HEK293 (cell line): ENCODE results near the gene HS6ST3.

Experiments
- CTCF ChIA-PET: fragments of 350-600 bp; formaldehyde crosslinking; extraction: SDS; loops from one replicate; lab custom pipeline; 2021; ENCODE audit warnings: antibody characterized with exemption; lab: Yijun Ruan, JAX
- POLR2A ChIA-PET: fragments of 300-600 bp; formaldehyde crosslinking; extraction: SDS; loops from one replicate; lab custom pipeline; 2020; ENCODE audit warnings: antibody characterized with exemption, inconsistent platforms; lab: Yijun Ruan, JAX
- H3K27ac ChIP-seq: fragments of 200-500 bp; sonication (Bioruptor generic); 2 replicates; pipeline ENCODE4 v1.5.1; 2014; ENCODE audit warnings: low read depth, low read length, control low read depth, inconsistent platforms; ENCODE audit errors: extremely low read depth
- H3K36me3 ChIP-seq, 2 experiments: fragments of 200-500 bp in 1 of 2; sonication (Bioruptor generic) in 1 of 2; 1 replicate in 1 of 2; 2 replicates in 1 of 2; pipeline ENCODE4 v1.5.1; 2014 to 2017; ENCODE audit warnings: inconsistent platforms in 2 of 2, low read length in 2 of 2; ENCODE audit not compliant: control insufficient read depth in 2 of 2, insufficient read depth in 1 of 2
- H3K4me1 ChIP-seq: fragments of 200-500 bp; sonication (Bioruptor generic); 2 replicates; pipeline ENCODE4 v1.5.1; 2014; ENCODE audit warnings: mild to moderate bottlenecking, low read length, inconsistent platforms; ENCODE audit not compliant: control insufficient read depth, insufficient read depth
- H3K4me3 ChIP-seq: 2 replicates; pipeline ENCODE4 v1.5.1; 2011; ENCODE audit warnings: low read depth, mild to moderate bottlenecking, control low read depth, low read length, moderate library complexity
- H3K9me3 ChIP-seq: fragments of 200-500 bp; sonication (Bioruptor generic); 2 replicates; pipeline ENCODE4 v1.5.1; 2014; ENCODE audit warnings: low read depth, low read length, inconsistent platforms; ENCODE audit not compliant: control insufficient read depth, insufficient read depth
- GLIS1 ChIP-seq: fragments of 450-650 bp; formaldehyde crosslinking; IDR thresholded peaks from 2 replicates; pipeline ENCODE4 v1.5.1; 2016; ENCODE audit warnings: missing biosample characterization, missing genetic modification characterization
- OSR2 ChIP-seq: fragments of 450-650 bp; formaldehyde crosslinking; IDR thresholded peaks from 2 replicates; pipeline ENCODE4 v1.5.1; 2016; ENCODE audit warnings: missing biosample characterization, missing genetic modification characterization
- OVOL3 ChIP-seq: fragments of 450-650 bp; formaldehyde crosslinking; IDR thresholded peaks from 2 replicates; pipeline ENCODE4 v1.5.1; 2016; ENCODE audit warnings: missing biosample characterization, missing genetic modification characterization
- PRDM1 ChIP-seq: fragments of 450-650 bp; formaldehyde crosslinking; IDR thresholded peaks from 2 replicates; pipeline ENCODE4; 2016; ENCODE audit warnings: missing biosample characterization, missing genetic modification characterization
- SALL2 ChIP-seq: fragments of 450-650 bp; formaldehyde crosslinking; IDR thresholded peaks from 2 replicates; pipeline ENCODE4 v1.5.0; 2017; ENCODE audit warnings: missing biosample characterization, mild to moderate bottlenecking, missing genetic modification characterization, borderline replicate concordance
- YY2 ChIP-seq: fragments of 450-650 bp; formaldehyde crosslinking; IDR thresholded peaks from 2 replicates; pipeline ENCODE4 v1.5.1; 2016; ENCODE audit warnings: missing biosample characterization, missing genetic modification characterization
- ZBTB1 ChIP-seq: fragments of 450-650 bp; formaldehyde crosslinking; IDR thresholded peaks from 2 replicates; pipeline ENCODE4 v1.5.1; 2016; ENCODE audit warnings: missing biosample characterization, missing genetic modification characterization
- ZEB2 ChIP-seq: fragments of 450-650 bp; formaldehyde crosslinking; IDR thresholded peaks from 2 replicates; pipeline ENCODE4 v1.5.1; 2016; ENCODE audit warnings: missing biosample characterization, missing genetic modification characterization
- ZNF140 ChIP-seq: fragments of 450-650 bp; formaldehyde crosslinking; IDR thresholded peaks from 2 replicates; pipeline ENCODE4 v1.5.1; 2016; ENCODE audit warnings: missing biosample characterization, missing genetic modification characterization
- ZNF157 ChIP-seq: fragments of 450-650 bp; formaldehyde crosslinking; IDR thresholded peaks from 2 replicates; pipeline ENCODE4 v1.5.1; 2016; ENCODE audit warnings: missing biosample characterization, missing genetic modification characterization
- ZNF19 ChIP-seq: fragments of 450-650 bp; formaldehyde crosslinking; IDR thresholded peaks from 2 replicates; pipeline ENCODE4; 2016; ENCODE audit warnings: missing biosample characterization, missing genetic modification characterization, low read depth
- ZNF221 ChIP-seq: fragments of 450-650 bp; formaldehyde crosslinking; IDR thresholded peaks from 2 replicates; pipeline ENCODE4 v1.5.1; 2017; ENCODE audit warnings: missing biosample characterization, missing genetic modification characterization, borderline replicate concordance
- ZNF223 ChIP-seq: fragments of 450-650 bp; formaldehyde crosslinking; IDR thresholded peaks from 2 replicates; pipeline ENCODE4 v1.5.1; 2016; ENCODE audit warnings: missing biosample characterization, missing genetic modification characterization
- ZNF335 ChIP-seq: fragments of 450-650 bp; formaldehyde crosslinking; conservative IDR thresholded peaks from 2 replicates; pipeline ENCODE4 v1.5.1; 2016; ENCODE audit warnings: missing biosample characterization, missing genetic modification characterization
- ZNF354C ChIP-seq: fragments of 450-650 bp; formaldehyde crosslinking; IDR thresholded peaks from 2 replicates; pipeline ENCODE4 v1.5.1; 2016; ENCODE audit warnings: missing biosample characterization, missing genetic modification characterization, low read depth, borderline replicate concordance
- ZNF473 ChIP-seq: fragments of 450-650 bp; formaldehyde crosslinking; IDR thresholded peaks from 2 replicates; pipeline ENCODE4 v1.5.1; 2017; ENCODE audit warnings: missing biosample characterization, missing genetic modification characterization
- ZNF776 ChIP-seq: fragments of 450-650 bp; formaldehyde crosslinking; IDR thresholded peaks from 2 replicates; pipeline ENCODE4 v1.5.0; 2017; ENCODE audit warnings: missing biosample characterization, missing genetic modification characterization, borderline replicate concordance
- ZNF785 ChIP-seq: fragments of 450-650 bp; formaldehyde crosslinking; IDR thresholded peaks from 2 replicates; pipeline ENCODE4 v1.5.1; 2016; ENCODE audit warnings: missing biosample characterization, missing genetic modification characterization
- ZXDB ChIP-seq: fragments of 450-650 bp; formaldehyde crosslinking; IDR thresholded peaks from 2 replicates; pipeline ENCODE4 v1.5.1; 2016; ENCODE audit warnings: missing biosample characterization, missing genetic modification characterization
- TF ChIP-seq, protein P1 (sequence below): fragments of 450-650 bp; formaldehyde crosslinking; IDR thresholded peaks from 2 replicates; pipeline ENCODE4 v1.5.1; 2016; ENCODE audit warnings: missing biosample characterization, missing genetic modification characterization
- TF ChIP-seq, protein P2 (sequence below): fragments of 450-650 bp; formaldehyde crosslinking; IDR thresholded peaks from 2 replicates; pipeline ENCODE4 v1.5.1; 2017; ENCODE audit warnings: missing biosample characterization, missing genetic modification characterization
- TF ChIP-seq, protein P3 (sequence below): fragments of 450-650 bp; formaldehyde crosslinking; IDR thresholded peaks from 2 replicates; pipeline ENCODE4 v1.5.1; 2016; ENCODE audit warnings: missing biosample characterization, missing genetic modification characterization
- TF ChIP-seq, protein P4 (sequence below): fragments of 450-650 bp; formaldehyde crosslinking; IDR thresholded peaks from 2 replicates; pipeline ENCODE4 v1.5.1; 2016; ENCODE audit warnings: missing biosample characterization, missing genetic modification characterization, borderline replicate concordance

HS6ST3 gene

DNA sequence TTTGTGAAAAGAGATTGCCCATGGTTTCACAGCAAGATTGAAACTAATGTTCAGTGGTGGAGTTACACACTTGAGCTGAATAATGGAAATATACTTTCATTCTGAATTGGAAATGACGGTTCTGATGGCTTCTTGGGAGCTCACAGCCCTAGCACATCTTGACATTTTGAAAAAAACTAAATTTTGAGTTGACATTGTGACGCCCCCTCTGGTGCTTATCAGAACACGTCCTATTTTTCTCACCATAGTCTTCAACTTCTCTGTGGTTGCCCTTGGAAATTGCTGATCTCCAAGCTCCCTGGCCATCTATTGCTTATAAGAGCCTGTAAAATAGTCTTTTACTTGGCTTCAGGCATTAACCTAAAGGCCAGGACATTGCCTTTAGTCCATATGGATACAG, 702.3 kb downstream of the HS6ST3 start:
- TF ChIP-seq ZNF157: no peak
- TF ChIP-seq, all 188 proteins: peak for 0
- no peak overlapping the region for H3K27ac ChIP-seq
- no peak overlapping the region for H3K4me3 ChIP-seq
- ChIA-PET CTCF (no interaction called here), POLR2A (no interaction called here)
- H3K36me3 ChIP-seq: no peaks in the 10 kb centered on the region
- no peaks in the 10 kb centered on the region for H3K4me1 ChIP-seq
- no peaks in the 10 kb centered on the region for H3K9me3 ChIP-seq

DNA sequence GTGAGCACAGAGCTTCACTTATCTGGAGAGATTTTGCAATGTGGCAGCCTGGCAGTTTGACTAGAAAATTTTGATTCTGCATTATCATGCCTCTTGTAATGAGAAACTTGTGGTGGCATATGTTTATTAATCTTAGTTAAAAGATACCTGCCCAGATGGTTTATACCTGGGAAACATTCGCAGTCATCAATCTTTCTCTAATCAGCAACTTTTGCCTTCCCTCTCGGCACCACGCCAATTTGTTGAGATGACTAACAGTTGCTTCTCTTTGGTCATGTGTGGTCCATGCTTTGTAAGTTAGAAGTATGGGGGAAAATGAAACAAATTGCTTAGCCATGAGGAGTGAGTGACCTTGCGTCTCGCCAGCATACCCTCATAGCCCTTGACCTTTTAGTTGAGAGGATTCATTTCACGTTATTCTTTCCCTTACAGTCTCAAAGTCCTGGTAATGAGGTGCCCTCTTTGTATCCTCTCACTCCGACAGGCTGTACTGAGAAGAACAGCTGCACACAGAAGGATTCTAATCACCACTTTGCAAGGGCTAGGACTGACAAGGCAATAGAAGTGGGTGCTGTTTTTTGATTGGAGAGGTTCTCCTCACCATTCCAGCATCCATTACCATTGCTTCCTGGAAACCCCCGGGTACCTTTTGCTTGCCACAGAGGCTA, 703.0 kb downstream of the HS6ST3 start:
- POLR2A ChIA-PET: no interaction called here
- H3K4me1 ChIP-seq: no peaks in the 10 kb centered on the region
- H3K36me3 ChIP-seq: no peaks in the 10 kb centered on the region
- no peak overlapping the region for H3K27ac ChIP-seq
- CTCF ChIA-PET: no interaction called here
- H3K9me3 ChIP-seq: no peaks in the 10 kb centered on the region
- no peak overlapping the region for H3K4me3 ChIP-seq
- no peak for TF ChIP-seq ZNF19 (tag by site-specific recombination)
- TF ChIP-seq ZNF157: no peak
- TF ChIP-seq OSR2: no peak
- TF ChIP-seq ZNF785 (tag by site-specific recombination): no peak
- TF ChIP-seq ZNF473: no peak
- TF ChIP-seq, protein P1, sequence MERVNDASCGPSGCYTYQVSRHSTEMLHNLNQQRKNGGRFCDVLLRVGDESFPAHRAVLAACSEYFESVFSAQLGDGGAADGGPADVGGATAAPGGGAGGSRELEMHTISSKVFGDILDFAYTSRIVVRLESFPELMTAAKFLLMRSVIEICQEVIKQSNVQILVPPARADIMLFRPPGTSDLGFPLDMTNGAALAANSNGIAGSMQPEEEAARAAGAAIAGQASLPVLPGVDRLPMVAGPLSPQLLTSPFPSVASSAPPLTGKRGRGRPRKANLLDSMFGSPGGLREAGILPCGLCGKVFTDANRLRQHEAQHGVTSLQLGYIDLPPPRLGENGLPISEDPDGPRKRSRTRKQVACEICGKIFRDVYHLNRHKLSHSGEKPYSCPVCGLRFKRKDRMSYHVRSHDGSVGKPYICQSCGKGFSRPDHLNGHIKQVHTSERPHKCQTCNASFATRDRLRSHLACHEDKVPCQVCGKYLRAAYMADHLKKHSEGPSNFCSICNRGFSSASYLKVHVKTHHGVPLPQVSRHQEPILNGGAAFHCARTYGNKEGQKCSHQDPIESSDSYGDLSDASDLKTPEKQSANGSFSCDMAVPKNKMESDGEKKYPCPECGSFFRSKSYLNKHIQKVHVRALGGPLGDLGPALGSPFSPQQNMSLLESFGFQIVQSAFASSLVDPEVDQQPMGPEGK: no peak
- no peak for TF ChIP-seq ZNF221 (tag by site-specific recombination)
- TF ChIP-seq ZNF335 (tag by site-specific recombination): no peak
- no peak for TF ChIP-seq OVOL3 (tag by site-specific recombination)
- TF ChIP-seq YY2 (tag by site-specific recombination): no peak
- TF ChIP-seq ZNF223 (tag by site-specific recombination): no peak
- TF ChIP-seq PRDM1 (tag by site-specific recombination): no peak
- TF ChIP-seq GLIS1 (tag by site-specific recombination): no peak
- TF ChIP-seq ZBTB1 (tag by site-specific recombination): no peak

DNA sequence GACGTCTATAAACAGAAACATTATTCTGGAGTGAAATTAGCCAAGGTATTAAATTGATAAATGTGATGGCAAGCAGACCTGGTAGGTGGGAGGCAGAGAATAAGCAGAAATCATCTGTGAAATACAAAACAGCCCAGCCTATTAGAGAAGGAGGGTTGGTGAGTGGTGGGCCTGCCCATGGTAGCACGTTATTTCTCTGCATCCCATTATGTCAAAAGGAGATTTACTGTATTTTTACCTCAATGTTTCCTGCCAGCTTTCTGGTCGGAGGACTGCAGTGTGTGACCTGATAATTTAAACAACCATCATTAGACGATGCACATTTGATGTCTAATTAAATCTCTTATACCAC, 703.5 kb downstream of the HS6ST3 start:
- no peaks in the 10 kb centered on the region for H3K9me3 ChIP-seq
- H3K36me3 ChIP-seq: no peaks in the 10 kb centered on the region
- H3K4me3 ChIP-seq: no peak overlapping the region
- CTCF ChIA-PET: no interaction called here
- H3K27ac ChIP-seq: no peak overlapping the region
- H3K4me1 ChIP-seq: no peaks in the 10 kb centered on the region
- POLR2A ChIA-PET: no interaction called here
- TF ChIP-seq ZNF19 (tag by site-specific recombination) (no peak), ZNF140 (tag by site-specific recombination) (no peak), SALL2 (tag by site-specific recombination) (no peak), ZNF776 (tag by site-specific recombination) (no peak), ZNF354C (tag by site-specific recombination) (no peak), ZXDB (tag by site-specific recombination) (no peak), ZEB2 (tag by site-specific recombination) (no peak)
- TF ChIP-seq, protein P2, sequence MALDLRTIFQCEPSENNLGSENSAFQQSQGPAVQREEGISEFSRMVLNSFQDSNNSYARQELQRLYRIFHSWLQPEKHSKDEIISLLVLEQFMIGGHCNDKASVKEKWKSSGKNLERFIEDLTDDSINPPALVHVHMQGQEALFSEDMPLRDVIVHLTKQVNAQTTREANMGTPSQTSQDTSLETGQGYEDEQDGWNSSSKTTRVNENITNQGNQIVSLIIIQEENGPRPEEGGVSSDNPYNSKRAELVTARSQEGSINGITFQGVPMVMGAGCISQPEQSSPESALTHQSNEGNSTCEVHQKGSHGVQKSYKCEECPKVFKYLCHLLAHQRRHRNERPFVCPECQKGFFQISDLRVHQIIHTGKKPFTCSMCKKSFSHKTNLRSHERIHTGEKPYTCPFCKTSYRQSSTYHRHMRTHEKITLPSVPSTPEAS (tag by site-specific recombination): no peak
- TF ChIP-seq, protein P3, sequence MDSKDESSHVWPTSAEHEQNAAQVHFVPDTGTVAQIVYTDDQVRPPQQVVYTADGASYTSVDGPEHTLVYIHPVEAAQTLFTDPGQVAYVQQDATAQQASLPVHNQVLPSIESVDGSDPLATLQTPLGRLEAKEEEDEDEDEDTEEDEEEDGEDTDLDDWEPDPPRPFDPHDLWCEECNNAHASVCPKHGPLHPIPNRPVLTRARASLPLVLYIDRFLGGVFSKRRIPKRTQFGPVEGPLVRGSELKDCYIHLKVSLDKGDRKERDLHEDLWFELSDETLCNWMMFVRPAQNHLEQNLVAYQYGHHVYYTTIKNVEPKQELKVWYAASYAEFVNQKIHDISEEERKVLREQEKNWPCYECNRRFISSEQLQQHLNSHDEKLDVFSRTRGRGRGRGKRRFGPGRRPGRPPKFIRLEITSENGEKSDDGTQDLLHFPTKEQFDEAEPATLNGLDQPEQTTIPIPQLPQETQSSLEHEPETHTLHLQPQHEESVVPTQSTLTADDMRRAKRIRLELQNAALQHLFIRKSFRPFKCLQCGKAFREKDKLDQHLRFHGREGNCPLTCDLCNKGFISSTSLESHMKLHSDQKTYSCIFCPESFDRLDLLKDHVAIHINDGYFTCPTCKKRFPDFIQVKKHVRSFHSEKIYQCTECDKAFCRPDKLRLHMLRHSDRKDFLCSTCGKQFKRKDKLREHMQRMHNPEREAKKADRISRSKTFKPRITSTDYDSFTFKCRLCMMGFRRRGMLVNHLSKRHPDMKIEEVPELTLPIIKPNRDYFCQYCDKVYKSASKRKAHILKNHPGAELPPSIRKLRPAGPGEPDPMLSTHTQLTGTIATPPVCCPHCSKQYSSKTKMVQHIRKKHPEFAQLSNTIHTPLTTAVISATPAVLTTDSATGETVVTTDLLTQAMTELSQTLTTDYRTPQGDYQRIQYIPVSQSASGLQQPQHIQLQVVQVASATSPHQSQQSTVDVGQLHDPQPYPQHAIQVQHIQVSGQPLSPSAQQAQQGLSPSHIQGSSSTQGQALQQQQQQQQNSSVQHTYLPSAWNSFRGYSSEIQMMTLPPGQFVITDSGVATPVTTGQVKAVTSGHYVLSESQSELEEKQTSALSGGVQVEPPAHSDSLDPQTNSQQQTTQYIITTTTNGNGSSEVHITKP: no peak
- TF ChIP-seq, protein P4, sequence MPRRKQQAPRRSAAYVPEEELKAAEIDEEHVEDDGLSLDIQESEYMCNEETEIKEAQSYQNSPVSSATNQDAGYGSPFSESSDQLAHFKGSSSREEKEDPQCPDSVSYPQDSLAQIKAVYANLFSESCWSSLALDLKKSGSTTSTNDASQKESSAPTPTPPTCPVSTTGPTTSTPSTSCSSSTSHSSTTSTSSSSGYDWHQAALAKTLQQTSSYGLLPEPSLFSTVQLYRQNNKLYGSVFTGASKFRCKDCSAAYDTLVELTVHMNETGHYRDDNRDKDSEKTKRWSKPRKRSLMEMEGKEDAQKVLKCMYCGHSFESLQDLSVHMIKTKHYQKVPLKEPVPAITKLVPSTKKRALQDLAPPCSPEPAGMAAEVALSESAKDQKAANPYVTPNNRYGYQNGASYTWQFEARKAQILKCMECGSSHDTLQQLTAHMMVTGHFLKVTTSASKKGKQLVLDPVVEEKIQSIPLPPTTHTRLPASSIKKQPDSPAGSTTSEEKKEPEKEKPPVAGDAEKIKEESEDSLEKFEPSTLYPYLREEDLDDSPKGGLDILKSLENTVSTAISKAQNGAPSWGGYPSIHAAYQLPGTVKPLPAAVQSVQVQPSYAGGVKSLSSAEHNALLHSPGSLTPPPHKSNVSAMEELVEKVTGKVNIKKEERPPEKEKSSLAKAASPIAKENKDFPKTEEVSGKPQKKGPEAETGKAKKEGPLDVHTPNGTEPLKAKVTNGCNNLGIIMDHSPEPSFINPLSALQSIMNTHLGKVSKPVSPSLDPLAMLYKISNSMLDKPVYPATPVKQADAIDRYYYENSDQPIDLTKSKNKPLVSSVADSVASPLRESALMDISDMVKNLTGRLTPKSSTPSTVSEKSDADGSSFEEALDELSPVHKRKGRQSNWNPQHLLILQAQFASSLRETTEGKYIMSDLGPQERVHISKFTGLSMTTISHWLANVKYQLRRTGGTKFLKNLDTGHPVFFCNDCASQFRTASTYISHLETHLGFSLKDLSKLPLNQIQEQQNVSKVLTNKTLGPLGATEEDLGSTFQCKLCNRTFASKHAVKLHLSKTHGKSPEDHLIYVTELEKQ (tag by site-specific recombination): no peak
